ENCODE results near the gene DAPK1. TPM values are rescaled to one million over a fixed set of nuclear protein-coding genes. Genes with fewer than 3 reads are reported as not detected.

DAPK1 gene
- total RNA-seq, 2 donors from 2014 or later, result 39.1 to 40.6 TPM

DNA sequence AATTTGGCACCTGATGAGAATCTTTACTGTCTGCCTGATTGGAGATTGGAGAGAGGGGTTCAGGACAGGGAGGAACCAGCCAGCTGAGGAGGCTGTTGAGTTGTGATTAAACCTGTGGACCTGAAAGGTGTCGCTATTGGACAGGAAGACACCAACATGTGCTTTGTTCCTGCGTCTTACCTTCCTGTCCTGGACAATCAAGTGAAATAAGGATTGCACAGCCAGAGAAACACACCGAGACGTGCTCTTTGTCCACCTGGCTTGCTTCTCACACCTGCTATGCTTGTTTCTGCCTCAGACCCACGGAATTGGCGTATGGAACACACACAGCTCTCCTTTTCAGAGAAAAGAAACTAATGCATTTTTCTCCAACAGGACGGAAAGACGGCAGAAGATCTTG, 170.6 kb downstream of the DAPK1 start:
- no peaks in the 10 kb centered on the region for H3K27me3 ChIP-seq (replicated peaks; ENCODE audit: insufficient read depth)
- no peak for DNase-seq (ENCODE audit: low spot score)
- TF ChIP-seq, protein P1, sequence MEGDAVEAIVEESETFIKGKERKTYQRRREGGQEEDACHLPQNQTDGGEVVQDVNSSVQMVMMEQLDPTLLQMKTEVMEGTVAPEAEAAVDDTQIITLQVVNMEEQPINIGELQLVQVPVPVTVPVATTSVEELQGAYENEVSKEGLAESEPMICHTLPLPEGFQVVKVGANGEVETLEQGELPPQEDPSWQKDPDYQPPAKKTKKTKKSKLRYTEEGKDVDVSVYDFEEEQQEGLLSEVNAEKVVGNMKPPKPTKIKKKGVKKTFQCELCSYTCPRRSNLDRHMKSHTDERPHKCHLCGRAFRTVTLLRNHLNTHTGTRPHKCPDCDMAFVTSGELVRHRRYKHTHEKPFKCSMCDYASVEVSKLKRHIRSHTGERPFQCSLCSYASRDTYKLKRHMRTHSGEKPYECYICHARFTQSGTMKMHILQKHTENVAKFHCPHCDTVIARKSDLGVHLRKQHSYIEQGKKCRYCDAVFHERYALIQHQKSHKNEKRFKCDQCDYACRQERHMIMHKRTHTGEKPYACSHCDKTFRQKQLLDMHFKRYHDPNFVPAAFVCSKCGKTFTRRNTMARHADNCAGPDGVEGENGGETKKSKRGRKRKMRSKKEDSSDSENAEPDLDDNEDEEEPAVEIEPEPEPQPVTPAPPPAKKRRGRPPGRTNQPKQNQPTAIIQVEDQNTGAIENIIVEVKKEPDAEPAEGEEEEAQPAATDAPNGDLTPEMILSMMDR (IDR thresholded peaks at IDR 0.05), result no peak

DNA sequence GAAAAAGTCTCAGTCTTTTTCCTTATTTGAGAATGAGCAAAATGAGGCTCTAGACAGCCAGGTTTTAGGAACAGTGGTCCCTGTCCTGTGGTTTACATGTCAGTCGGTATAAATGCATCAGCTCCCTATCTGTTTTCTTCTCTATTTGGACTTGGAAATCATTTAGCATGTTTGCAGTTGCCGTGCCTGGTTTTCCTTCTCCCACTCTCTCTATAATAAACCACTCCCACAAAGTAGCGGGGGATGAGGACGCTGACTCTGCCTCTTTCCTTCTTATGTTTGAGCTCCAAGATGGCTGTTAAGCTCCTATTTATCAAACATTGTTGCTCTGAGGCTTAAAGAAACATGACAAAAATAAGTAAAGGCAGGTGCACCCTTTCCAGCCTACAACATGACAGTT, 171.1 kb downstream of the DAPK1 start:
- Histone ChIP-seq H3K27me3 (replicated peaks; ENCODE audit: insufficient read depth) (no peaks in the 10 kb centered on the region), H3K36me3 (no peaks in the 10 kb centered on the region), H3K9me3 (peaks cover 8% of the 10 kb centered on the region), H3K4me3 (no peak overlapping the region), H3K4me1 (ENCODE audit: control insufficient read depth in 1 of 2, low read depth in 2 of 2) (no peaks in the 10 kb centered on the region), H3K27ac (no peak overlapping the region)
- TF ChIP-seq, protein P1 (IDR thresholded peaks at IDR 0.05), result no peak
- DNase-seq (ENCODE audit: low spot score) (no peak), ATAC-seq (ENCODE audit: insufficient number of reproducible peaks, low FRiP score, low read depth) (no peak)

More for the DNA sequence above, 170.6 kb downstream of the DAPK1 start:
- no peak for ATAC-seq (ENCODE audit: insufficient number of reproducible peaks, low FRiP score, low read depth)
- H3K4me3 ChIP-seq, result no peak overlapping the region
- H3K4me1 ChIP-seq (ENCODE audit: control insufficient read depth in 1 of 2, low read depth in 2 of 2), result no peaks in the 10 kb centered on the region
- H3K9me3 ChIP-seq, result peaks cover 8% of the 10 kb centered on the region
- no peaks in the 10 kb centered on the region for H3K36me3 ChIP-seq
- no peak overlapping the region for H3K27ac ChIP-seq

DNA sequence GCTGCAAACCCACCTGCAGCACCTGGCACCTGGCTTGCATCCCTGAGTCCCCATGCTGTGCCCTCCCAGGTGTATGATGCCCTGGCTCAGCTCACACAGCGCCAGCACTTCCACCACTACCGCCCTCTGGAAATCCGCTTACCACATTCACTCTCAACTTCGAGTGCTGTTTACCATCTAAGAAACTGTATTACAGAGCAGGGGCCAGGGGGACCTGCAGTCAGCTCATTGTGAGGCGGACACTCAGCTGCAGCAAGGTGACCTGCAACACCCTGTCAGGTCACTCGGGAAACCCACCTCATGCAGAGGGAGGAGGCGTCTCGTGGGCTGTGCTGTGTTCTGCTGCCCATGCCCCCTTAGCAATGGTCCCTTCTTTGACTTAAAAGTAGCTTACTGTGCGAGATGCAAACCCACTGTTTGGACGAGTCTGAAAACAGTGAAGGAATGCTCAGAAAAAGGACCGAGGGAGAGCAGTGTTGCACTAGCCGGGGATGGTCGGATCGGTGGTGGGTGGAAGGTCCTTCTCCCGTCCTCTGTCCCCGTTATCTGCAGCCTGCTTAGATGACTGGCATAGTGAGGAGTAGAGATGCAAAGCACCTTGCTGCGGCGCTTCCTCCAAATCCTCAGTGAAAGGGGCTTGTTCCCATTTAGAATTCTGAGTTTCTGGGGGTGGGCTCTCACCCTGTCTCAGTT, 173.1 kb downstream of the DAPK1 start:
- peaks cover 8% of the 10 kb centered on the region for H3K9me3 ChIP-seq
- no peaks in the 10 kb centered on the region for H3K4me1 ChIP-seq (ENCODE audit: control insufficient read depth in 1 of 2, low read depth in 2 of 2)
- no peak for ATAC-seq (ENCODE audit: insufficient number of reproducible peaks, low FRiP score, low read depth)
- no peak for DNase-seq (ENCODE audit: low spot score)
- no peaks in the 10 kb centered on the region for H3K36me3 ChIP-seq
- H3K27ac ChIP-seq, result no peak overlapping the region
- TF ChIP-seq, protein P1 (IDR thresholded peaks at IDR 0.05), result no peak
- no peak overlapping the region for H3K4me3 ChIP-seq
- H3K27me3 ChIP-seq (replicated peaks; ENCODE audit: insufficient read depth), result no peaks in the 10 kb centered on the region

DNA sequence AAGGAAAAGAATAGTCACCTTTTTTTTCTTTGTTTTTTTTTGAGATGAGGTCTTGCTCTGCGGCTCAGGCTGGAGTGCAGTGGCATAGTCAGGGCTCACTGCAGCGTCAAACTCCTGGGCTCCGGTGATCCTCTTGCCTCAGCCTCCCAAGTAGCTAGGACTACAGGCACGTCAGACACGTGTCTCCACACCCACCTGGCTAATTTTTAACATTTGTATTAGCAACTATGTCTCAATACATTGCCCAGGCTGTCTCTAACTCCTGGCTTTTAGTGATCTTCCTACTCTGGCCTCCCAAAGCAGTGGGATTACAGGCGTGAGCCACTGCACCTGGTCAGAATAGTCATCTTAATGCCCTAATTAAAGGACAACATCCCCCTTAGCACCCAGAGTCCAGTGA, 173.8 kb downstream of the DAPK1 start:
- H3K9me3 ChIP-seq, result peaks cover 8% of the 10 kb centered on the region
- no peaks in the 10 kb centered on the region for H3K36me3 ChIP-seq
- H3K27ac ChIP-seq, result no peak overlapping the region
- TF ChIP-seq, protein P1 (IDR thresholded peaks at IDR 0.05), result no peak
- DNase-seq (ENCODE audit: low spot score) (no peak), ATAC-seq (ENCODE audit: insufficient number of reproducible peaks, low FRiP score, low read depth) (no peak)
- no peaks in the 10 kb centered on the region for H3K4me1 ChIP-seq (ENCODE audit: control insufficient read depth in 1 of 2, low read depth in 2 of 2)
- H3K27me3 ChIP-seq (replicated peaks; ENCODE audit: insufficient read depth), result no peaks in the 10 kb centered on the region
- no peak overlapping the region for H3K4me3 ChIP-seq

DNA sequence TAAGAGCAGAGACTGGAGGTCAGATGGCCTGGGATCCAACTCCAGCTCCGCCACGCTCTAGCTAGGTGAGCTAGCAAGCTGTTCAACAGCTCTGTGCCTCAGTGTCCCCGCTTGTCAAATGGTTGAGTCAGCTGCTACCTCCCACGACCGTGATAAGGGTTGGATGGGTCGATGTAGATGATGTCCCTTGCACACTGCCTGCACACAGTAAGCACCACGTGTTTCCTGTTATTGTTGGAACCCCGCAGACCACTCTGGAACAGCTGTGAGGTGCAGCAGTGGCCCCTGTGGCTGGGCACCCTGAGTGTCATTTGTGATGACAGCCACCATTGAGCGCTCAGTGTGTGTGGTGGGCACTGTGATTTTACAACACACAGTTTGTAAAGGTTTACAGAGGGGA, 174.3 kb downstream of the DAPK1 start:
- no peak overlapping the region for H3K4me3 ChIP-seq
- TF ChIP-seq, protein P1 (IDR thresholded peaks at IDR 0.05), result no peak
- H3K9me3 ChIP-seq, result peaks cover 4% of the 10 kb centered on the region
- DNase-seq (ENCODE audit: low spot score), result no peak
- H3K36me3 ChIP-seq, result no peaks in the 10 kb centered on the region
- H3K27ac ChIP-seq, result no peak overlapping the region
- H3K4me1 ChIP-seq (ENCODE audit: control insufficient read depth in 1 of 2, low read depth in 2 of 2), result no peaks in the 10 kb centered on the region
- no peak for ATAC-seq (ENCODE audit: insufficient number of reproducible peaks, low FRiP score, low read depth)
- no peaks in the 10 kb centered on the region for H3K27me3 ChIP-seq (replicated peaks; ENCODE audit: insufficient read depth)
